H1 (cell line): ENCODE data around the gene ARID5A. TPM values are rescaled to one million over a fixed set of nuclear protein-coding genes. Genes with fewer than 3 reads are reported as not detected.

Source experiments
- ATF2 ChIP-seq: IDR thresholded peaks from 2 replicates; pipeline ENCODE4 v1.6.1; 2012; ENCODE audit warnings: low read length, inconsistent platforms
- JUN ChIP-seq: IDR thresholded peaks from 2 replicates; pipeline ENCODE4 v1.6.1; 2011; ENCODE audit warnings: low read depth, mild to moderate bottlenecking, improper control_type of control experiment, low read length
- POLR2AphosphoS5 ChIP-seq: IDR thresholded peaks from 2 replicates; pipeline ENCODE4 v1.6.1; 2011; ENCODE audit warnings: low read depth, low read length
- RBBP5 ChIP-seq: IDR thresholded peaks from 2 replicates; pipeline ENCODE4 v1.7.1; 2012; ENCODE audit warnings: low read depth, mild to moderate bottlenecking, inconsistent platforms, low read length, moderate library complexity, borderline replicate concordance
- TBP ChIP-seq: IDR thresholded peaks from 2 replicates; pipeline ENCODE4 v1.6.1; 2011; ENCODE audit warnings: low read depth, low read length, improper control_type of control experiment
- polyA plus RNA-seq, 7 experiments: library from polyadenylated mRNA; depleted of rRNA in 3 of 7; stranded (reverse) in 5 of 7; unstranded in 2 of 7; fragments of >200 nt in 5 of 7; fragments of 200-250 nt in 2 of 7; gene quantifications; 1 replicate in 5 of 7; 2 replicates in 1 of 7; 4 replicates in 1 of 7; pipeline versions ENCODE4 v1.2.1 to v1.2.3, GENCODE V29; 2011 to 2013; ENCODE audit warnings: missing spikeins in 2 of 7, mixed read lengths in 2 of 7
- total RNA-seq: library from RNA; stranded (reverse); fragmentation: NEBNext Ultra II Directional; extraction: Animal tissue kit (Norgen Biotek cat#: 25700); gene quantifications from 2 replicates; pipeline ENCODE4 v1.2.1, GENCODE V29; 2021

The ARID5A gene
- total and polyA plus RNA-seq, 2 of the 8 experiments (the other 6 are each of a cell fraction or from before 2014, with no cell fraction given) = 3.3 to 5.3 TPM

- TF ChIP-seq ATF2 (no peak), POLR2AphosphoS5 (no peak), TBP (no peak), JUN (no peak), RBBP5 (no peak)
These were observed 4.6 kb upstream of the ARID5A start (continued) for GRCh38 chr2:96531872-96532505.
